ENCODE results near the gene RBM14. TPM values are rescaled to one million over a fixed set of nuclear protein-coding genes. Genes with fewer than 3 reads are reported as not detected.

The RBM14 gene
- total and polyA plus RNA-seq, 10 of the 15 experiments (the other 5 are each of a cell fraction or from before 2014, with no cell fraction given) = 5.4 to 140 (median 44.5) TPM

GRCh38 chr11:66592457-66593302 lies 23.8 kb upstream of the RBM14 start, which contains the start of the genes CCDC87 and CCS (continued):
- TF ChIP-seq USF2 (IDR thresholded peaks at IDR 0.05; ENCODE audit: borderline replicate concordance, low read depth, low read length) (no peak), IKZF2 (IDR thresholded peaks at IDR 0.05) (no peak), PAX5 (IDR thresholded peaks at IDR 0.05; ENCODE audit: borderline replicate concordance, low read depth, low read length) (peak; percentile 20; the same call in 1 of the 2 replicates), STAT3 (IDR thresholded peaks at IDR 0.05; ENCODE audit: low read depth, low read length) (no peak), REST (IDR thresholded peaks at IDR 0.05; ENCODE audit: low read depth, low read length) (no peak), JUND (IDR thresholded peaks at IDR 0.05; ENCODE audit: low read depth, low read length) (no peak)
